Daoy (cell line): ENCODE data around the gene DBF4B. TPM values are rescaled to one million over a fixed set of nuclear protein-coding genes. Genes with fewer than 3 reads are reported as not detected.

Experiments used
- DNase-seq: peaks from one replicate; pipeline ENCODE4 v3.0.0-alpha.2; 2015; ENCODE audit warnings: low read depth
- total RNA-seq: library from RNA; depleted of rRNA; stranded (reverse); fragments of >200 nt; shearing (Covaris generic); gene quantifications from 2 replicates; pipeline ENCODE4 v1.2.3, GENCODE V29; 2014

The DBF4B gene
- total RNA-seq, 1 experiment from 2014 or later: 17.3 TPM

GRCh38 chr17:44760474-44761308, 52.2 kb downstream of the DBF4B start:
- no peak for DNase-seq

- no peak for DNase-seq
Measured at GRCh38 chr17:44761932-44762810, 53.7 kb downstream of the DBF4B start.

DNA sequence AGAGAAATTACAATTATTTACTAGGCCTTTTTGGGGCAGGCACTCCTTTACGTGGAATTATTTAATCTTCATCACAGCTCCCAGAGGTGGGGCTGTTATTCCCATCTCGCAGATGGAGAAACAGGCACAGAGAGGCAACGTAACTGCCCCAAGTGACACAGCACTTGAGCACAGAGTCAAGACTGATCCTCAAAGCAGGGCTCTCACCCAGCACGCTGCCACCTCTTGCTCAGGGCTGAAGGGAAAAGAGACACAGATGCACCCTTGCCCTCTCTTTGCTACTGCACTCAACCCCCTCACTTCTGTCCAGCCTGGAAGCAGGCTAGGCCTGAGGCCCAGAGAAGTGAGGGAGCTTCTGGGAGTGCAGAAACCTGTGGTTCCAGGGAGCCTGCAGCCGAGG, 54.7 kb downstream of the DBF4B start:
- DNase-seq: no peak

DNA sequence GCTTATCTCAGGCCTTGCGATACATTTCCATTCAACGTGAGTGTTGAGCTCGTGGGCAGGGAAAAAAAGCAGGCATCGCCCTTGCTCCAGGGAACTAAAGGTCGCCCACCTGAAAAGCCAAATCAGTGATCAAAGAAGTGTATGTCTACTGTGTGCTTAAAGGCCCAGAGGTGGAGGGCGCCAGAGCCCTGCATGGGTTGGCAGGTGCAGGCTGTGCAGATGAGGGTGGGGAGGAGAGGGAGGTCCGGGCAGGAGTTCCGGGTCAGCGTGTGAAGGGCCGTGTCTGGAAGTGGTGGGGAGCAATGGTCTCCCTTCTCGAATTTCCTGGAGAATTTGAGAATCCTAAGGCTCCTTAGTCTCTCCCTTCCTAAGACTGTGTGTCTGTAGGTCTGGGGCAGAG, 57.5 kb downstream of the DBF4B start:
- no peak for DNase-seq

DNA sequence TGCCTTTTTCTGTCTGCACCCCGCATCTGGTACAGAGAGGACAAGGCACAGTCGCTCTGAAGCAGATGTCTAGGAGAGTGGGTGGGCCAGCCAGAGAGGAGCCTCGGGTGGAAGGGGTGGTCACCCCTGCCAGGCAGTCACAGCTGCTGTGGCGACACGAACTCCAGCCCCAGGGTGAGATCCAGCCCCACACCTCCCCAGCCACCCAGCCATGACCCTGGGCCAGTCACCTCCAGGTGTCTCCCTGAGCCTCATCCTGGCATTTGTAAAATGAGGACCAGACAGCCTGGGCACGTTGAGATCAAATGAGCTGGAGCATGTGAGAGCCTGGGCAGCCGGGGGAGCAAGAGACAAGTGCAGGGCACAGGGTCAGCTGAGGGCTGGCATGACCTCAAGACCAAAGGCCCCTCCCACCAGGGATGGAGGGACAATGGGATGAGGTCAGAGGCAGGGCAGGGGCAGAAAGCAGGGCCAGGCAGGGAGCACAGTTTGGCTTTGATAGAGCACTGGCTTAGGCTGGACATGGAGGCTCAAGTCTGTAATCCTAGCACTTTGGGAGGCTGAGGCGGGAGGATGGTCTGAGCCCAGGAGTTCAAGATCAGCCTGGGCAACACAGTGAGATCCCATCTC, 58.1 kb downstream of the DBF4B start:
- no peak for DNase-seq

GRCh38 chr17:44767493-44767892, 59.0 kb downstream of the DBF4B start:
- DNase-seq: no peak

DNA sequence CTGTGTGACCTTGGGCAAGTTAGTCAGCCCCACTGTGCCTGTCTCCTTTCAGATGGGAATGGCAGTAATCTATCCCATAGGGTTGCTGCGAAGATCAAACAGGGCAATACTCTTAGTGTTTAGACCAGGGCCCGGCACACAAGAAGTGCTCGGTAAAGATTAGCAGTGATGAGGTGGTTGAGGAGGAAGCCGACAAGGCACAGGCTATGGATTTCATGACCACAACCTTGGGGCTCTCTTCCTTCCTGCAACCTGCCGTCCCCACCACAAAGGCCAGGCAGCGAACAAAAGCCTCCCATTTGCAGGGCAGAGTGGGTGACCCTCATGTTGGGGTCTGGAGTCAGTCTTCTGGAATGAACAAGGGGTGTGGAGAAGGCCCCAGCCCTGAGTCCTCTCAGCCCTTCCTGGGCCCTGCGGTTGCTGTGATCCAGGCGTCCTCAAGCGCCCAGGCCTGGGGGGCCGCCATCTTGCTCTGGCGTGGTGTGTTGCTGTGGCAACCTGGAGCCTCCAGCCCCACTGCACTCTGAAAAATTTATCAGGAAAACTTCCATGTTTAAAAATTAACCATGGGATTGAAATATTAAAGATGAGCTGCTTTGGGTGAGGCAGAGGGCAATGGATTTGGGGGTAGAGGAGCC, 60.2 kb downstream of the DBF4B start:
- DNase-seq: no peak

DNA sequence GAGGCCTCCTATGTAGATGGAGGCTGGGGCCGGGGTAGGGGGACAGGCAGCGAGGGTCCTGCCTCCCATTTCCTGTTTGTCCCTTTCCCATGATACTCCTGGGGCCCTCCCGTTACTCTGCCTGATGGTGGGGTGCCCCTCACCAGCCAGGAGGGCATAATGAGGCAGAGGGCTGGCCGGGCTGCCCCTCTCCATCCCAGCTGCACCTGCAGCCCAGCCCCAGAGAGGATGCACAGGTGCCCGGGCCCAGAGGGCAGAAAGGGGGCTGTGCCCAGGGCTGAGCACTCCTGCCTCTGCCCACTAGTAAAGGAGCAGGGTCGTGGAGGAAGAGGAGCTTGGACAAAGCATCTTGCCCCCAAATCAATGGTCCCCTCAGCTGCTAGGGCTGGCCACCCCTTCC, 60.8 kb downstream of the DBF4B start:
- DNase-seq: no peak

- DNase-seq: no peak
Measured at GRCh38 chr17:44769647-44770084, 61.2 kb downstream of the DBF4B start.

- no peak for DNase-seq
Measured at GRCh38 chr17:44770166-44770925, 61.9 kb downstream of the DBF4B start.

GRCh38 chr17:44772308-44773045, 64.0 kb downstream of the DBF4B start:
- no peak for DNase-seq

GRCh38 chr17:44773140-44773539, 64.7 kb downstream of the DBF4B start:
- DNase-seq: no peak

DNA sequence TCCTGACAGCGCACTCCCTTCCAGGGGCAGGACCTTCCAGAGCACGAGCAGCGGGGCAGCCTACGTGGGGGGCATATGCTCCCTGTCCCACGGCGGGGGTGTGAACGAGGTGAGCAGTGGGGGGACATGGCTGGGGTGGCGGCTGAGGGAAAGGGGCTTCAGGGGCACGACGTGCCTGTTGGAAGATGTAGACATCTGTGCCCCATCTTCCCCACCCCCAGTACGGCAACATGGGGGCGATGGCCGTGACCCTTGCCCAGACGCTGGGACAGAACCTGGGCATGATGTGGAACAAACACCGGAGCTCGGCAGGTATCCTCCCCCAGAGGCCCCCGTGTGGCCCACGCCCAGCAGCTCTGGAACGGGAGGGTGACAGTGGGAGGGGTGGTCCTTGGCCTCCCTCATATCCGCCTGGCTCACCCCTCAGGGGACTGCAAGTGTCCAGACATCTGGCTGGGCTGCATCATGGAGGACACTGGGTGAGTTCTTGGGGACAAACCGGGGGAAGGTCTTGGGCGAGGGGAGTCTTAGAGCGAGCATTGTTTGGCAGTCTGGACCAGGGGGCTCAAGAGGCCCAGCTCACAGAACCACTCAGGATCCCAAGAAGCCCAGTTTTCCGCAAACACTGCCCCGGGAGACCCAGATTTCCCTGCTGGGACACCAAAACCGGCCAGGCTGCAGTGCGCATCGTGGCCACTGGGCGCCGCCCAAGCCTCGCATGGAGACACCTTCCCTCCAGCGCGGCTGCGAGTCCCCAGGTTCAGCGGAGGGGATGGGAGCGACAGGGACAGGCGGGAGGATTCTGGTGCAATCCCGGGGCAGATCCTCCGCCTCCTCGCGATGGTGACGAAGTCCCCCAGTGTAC, 66.0 kb downstream of the DBF4B start:
- DNase-seq: peak; percentile 94

- DNase-seq: no peak
Measured at GRCh38 chr17:44775136-44775837, 66.8 kb downstream of the DBF4B start.

- peak; percentile 99 for DNase-seq
Measured at GRCh38 chr17:44775838-44776621, 67.6 kb downstream of the DBF4B start.

- no peak for DNase-seq
Measured at GRCh38 chr17:44776628-44777393, 68.3 kb downstream of the DBF4B start.
